Stomach (tissue), 4 donors: ENCODE results near the gene NAALADL2.

Experiments
- CTCF ChIP-seq, 7 experiments: fragments of 450-650 bp in 4 of 7; fragments of 200-600 bp in 3 of 7; sonication (generic) in 3 of 7; IDR thresholded peaks; one replicate each; pipeline ENCODE4 v1.5.1; 2016 to 2019; ENCODE audit warnings: antibody characterized with exemption in 7 of 7, control low read depth in 2 of 7, mild to moderate bottlenecking in 1 of 7
- POLR2A ChIP-seq, 4 donors: fragments of 450-650 bp; IDR thresholded peaks; one replicate each; pipeline ENCODE4 v1.6.1; 2016; ENCODE audit warnings: antibody characterized with exemption in 4 of 4, control low read depth in 2 of 4, mild to moderate bottlenecking in 1 of 4, moderate library complexity in 1 of 4
- POLR2AphosphoS5 ChIP-seq, 3 donors: sonication (generic); formaldehyde crosslinking; IDR thresholded peaks; one replicate each; pipeline ENCODE4 v1.6.1; 2016; ENCODE audit warnings: antibody characterized with exemption in 3 of 3

DNA sequence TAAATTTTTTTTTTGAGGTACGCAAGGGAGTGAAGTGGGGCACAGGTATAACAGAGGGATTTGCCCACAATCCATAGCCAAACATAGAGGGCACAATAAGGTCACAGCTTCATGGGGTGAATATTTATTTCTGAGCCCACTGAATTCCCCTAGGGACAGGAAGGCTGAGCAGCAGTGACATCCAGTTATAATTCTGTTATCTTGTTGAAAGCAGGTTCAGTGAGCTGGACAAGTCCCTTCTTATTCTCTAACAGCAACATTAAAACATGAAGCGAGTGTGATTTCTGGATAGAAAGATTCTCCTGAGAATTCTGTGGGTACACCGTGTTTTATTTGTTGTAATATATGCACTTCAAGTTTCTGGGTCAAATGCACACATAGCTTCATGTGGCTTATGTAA is 538.2 kb downstream of the NAALADL2 start:
- TF ChIP-seq POLR2A (IDR thresholded peaks at IDR 0.05) (no peak), POLR2AphosphoS5 (IDR thresholded peaks at IDR 0.05) (no peak), CTCF (IDR thresholded peaks at IDR 0.05) (no peak)
